T-helper 2 cell treated with Interferon-gamma antibody and Interleukin-4, amounts not matched to agents 100 ng/mL and 5 ng/mL, for 36 hours (primary cell): ENCODE measurements around the gene CCDC6. TPM values are rescaled to one million over a fixed set of nuclear protein-coding genes. Genes with fewer than 3 reads are reported as not detected.
"Not testable (repeated sequence)": the region's sequence is repeated elsewhere in the genome, so short reads cannot be mapped to it uniquely, and the experiment has no call there.

Source experiments
- intact Hi-C: fragments of 100-400 bp; cut with micrococcal nuclease; formaldehyde crosslinking; loops from one replicate; pipeline ENCODE4 v1.15.1; 2023
- total RNA-seq: library from RNA; stranded (reverse); gene quantifications from 2 replicates; pipeline ENCODE4 v1.2.3, GENCODE V29; 2022

CCDC6 gene
- total RNA-seq, 1 donor from 2014 or later: 24.2 TPM

- intact Hi-C loops: no loop called here
These were observed 88.6 kb downstream of the CCDC6 start for GRCh38 chr10:59817773-59818172.

- intact Hi-C loops: no loop called here
These were observed 91.5 kb downstream of the CCDC6 start for GRCh38 chr10:59814878-59815277.

DNA sequence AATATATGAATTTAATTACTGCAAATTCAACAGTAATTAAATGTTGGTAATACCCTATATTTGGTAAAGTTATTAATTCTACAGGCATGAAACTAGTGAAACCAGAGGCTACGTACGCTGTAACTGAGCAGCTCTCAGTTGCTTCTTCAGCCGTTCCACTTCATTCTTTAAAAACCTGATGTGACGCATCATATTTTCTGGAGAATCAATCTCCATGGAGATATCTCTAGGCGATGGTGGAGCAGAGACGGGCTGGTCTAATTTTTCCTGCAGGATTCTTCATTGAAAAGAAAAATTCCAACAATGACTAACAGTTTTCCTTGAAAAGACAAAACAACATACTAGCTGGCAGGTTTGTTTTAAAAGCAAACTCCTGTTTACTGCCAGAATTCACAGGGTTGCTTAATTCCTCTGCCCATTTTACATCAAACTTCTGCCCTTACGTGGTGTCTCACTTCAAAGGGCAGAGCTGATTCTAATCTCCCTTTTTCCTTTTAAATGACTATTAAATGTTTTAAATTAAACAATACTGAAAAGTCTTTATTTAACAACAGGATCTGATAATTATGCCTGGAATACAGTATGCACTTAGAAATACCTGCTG lies 93.7 kb downstream of the CCDC6 start:
- intact Hi-C loops: no loop called here

- intact Hi-C loops: loop anchor here (1.0 to 10.0 kb wide), 4 partner anchors 98 to 855 kb away; partner anchors contain the start of gene CCDC6
These were observed 96.7 kb downstream of the CCDC6 start for GRCh38 chr10:59809644-59809974.

DNA sequence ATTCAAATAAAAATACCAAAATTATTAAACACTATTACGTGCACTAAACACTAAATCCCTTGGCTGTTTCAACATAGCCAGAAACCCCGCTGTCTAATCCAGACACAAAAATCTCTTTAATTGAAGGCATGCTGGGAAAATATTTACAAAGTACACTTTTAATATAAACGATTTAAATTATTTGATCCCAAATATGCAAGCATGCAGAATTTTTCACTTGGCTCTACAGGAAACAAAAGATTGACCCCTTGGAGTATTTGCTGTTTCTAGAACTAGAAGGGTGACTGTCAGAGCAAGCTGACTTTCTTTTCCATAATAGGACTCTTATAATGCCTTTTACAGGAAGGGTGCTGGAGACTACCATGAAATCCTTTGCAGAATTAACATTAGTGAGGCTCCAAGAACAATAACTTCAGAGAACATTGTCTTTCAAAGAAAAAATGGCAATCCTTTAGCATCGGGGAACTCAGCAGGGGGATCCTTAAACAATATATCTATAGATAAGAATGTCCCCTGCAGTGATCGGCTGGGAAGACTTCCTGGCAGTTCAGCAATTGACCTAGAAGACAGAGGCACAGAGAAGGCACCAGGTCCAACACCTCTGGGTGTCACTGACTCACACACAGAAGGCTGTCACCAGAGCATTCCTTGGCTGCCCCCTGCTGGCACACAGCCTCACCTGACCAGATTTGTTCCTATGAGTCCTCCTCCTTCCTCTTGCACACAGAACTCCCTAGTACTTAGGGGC lies 97.3 kb downstream of the CCDC6 start:
- intact Hi-C loops: loop anchor here (1.0 to 10.0 kb wide), 4 partner anchors 98 to 854 kb away; partner anchors contain the start of gene CCDC6

GRCh38 chr10:59807629-59808620 lies 98.4 kb downstream of the CCDC6 start:
- intact Hi-C loops: loop anchor here (2.0 to 10.0 kb wide), 3 partner anchors 99 to 853 kb away; partner anchors contain the start of gene CCDC6

- intact Hi-C loops: loop anchor here (5.0 to 10.0 kb wide), 2 partner anchors 102 to 850 kb away; partner anchors contain the start of gene CCDC6
These were observed 101.3 kb downstream of the CCDC6 start for GRCh38 chr10:59805014-59805413.

- intact Hi-C loops: loop anchor here (10.0 kb wide), 1 partner anchor 849 kb away; no protein-coding TSS in a partner anchor
These were observed 102.1 kb downstream of the CCDC6 start for GRCh38 chr10:59804220-59804619.

DNA sequence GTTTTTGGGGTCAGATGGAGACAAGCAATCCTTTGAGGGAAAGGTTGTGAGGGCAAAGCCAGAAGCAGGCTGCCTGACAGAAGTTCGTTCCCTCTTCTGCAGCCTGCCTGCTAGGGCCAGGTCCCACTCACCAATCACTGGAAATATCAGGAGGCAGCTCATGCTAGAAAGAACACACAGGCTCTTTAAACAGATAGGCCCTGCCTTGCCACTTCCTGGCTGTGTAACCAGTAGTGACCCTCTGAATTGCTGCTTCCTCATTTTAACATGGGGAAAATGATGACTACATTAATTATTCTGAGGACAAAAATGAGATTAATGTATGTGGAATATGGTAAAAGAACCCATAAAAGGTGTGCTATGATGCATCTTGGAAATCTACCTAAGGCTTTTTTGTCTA lies 102.6 kb downstream of the CCDC6 start:
- intact Hi-C loops: loop anchor here (10.0 kb wide), 1 partner anchor 849 kb away; no protein-coding TSS in a partner anchor

DNA sequence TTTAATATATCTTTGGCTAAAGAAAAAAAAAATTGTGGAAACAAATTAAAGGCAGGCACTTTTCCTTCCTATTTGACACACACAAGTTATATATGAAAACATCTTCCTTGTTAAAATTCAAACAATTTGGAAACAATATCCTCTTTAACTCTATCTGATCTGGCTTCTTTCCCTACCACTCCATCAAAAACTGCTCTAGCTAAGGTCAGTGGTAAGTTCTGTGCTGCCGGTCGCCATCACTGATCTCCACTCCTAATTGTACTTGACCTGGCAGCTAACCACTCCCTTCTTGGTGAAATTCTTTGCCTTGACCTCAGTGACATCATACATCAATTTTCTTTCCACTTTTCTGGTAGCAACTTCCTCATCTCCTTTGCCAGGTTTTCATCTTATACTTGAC lies 105.2 kb downstream of the CCDC6 start:
- intact Hi-C loops: loop anchor here (10.0 kb wide), 1 partner anchor 846 kb away; no protein-coding TSS in a partner anchor

DNA sequence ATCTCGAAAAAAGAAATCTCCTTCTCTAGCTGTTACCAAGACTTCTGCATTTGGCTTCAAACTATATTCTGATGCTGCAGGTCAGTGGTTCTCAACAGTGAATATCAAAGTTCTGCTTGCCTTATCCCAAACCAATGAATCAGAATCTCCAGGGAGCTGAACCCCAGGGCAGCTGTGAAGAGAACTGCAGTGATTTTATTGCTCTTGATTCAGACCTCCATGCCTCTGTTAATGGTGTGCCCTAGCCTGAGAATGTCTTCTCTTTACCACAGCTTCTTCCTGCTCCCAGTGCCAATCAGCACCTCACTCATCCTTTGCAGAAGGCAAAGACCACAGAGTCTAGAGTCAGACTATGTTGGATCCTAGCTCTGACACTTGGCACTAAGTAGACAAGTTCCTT lies 106.9 kb downstream of the CCDC6 start:
- intact Hi-C loops: no loop called here

DNA sequence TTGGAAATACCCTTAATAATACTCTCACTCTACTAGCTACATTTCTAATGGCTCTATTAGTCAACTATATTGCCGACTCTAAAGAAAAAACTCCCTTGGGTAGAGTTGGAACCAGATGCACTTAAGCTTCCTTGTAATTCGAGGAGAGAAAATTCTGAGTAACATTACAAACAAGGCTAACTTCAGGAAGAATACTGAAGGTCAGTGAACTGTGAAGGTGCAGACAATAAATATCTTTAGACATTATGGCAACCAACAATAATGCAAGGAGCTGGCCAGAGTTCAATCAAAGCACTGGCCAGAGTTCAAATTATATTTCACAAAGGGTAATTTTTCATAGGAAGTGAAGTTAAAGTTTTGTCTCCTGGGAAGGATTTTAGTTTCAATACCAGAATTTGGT lies 112.4 kb downstream of the CCDC6 start:
- intact Hi-C loops: no loop called here

GRCh38 chr10:59792812-59793211 lies 113.5 kb downstream of the CCDC6 start:
- intact Hi-C loops: no loop called here

DNA sequence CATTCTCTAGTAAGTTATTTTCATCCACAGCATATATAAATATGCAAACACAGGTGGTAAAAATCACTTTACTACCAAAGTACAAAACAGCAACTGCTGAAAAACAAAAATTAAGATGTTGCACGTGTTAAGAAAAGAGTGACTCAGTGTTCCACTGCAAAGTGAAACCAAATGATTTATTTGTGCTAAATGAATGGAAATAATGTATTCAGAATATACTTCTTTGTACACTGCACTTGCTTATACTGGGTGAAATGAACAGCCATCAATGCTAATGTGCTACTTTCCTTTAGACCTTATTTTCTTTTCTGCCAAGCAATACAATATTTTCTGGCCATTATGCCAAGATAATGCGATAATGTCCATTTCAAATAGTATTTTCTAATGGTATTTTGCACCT lies 114.8 kb downstream of the CCDC6 start:
- intact Hi-C loops: no loop called here

DNA sequence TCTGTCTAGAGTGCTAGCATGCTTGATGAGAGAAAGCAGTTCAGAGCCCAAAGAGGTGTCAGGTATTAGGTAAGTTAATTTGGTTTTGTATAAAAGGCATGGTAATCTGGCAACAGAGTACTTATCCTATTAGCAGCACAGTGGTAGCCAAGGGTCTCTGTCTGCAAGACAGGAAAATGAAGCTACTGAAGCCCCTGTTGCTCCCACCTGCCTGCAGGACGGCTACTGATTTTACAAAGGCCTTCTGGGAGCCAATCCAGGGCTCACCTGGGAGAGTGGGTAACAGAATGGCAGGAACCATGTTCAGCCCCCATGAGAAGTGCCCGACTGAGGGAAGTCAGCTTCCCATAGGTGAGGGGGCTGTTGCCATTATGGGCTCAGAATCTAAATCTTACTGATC lies 116.3 kb downstream of the CCDC6 start:
- intact Hi-C loops: not testable (repeated sequence)

DNA sequence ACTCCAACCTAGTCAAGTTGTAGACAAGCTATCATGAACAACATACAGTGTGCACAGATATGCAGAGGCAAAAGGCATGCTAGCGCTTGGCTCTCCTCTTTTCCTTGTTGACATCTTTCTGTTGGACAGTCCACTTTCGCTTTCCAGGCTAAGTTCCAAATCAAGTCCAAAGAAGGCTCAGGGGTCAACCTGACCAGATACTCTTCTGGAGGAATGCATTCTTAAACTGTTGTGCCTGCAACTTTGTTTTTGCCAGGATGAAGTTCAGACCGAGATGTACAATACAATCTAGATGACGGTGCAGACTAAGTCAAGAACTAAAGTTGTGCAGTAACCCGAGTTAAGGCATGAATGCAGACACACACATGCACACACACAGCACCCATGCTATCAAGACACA lies 117.4 kb downstream of the CCDC6 start:
- intact Hi-C loops: not testable (repeated sequence)

DNA sequence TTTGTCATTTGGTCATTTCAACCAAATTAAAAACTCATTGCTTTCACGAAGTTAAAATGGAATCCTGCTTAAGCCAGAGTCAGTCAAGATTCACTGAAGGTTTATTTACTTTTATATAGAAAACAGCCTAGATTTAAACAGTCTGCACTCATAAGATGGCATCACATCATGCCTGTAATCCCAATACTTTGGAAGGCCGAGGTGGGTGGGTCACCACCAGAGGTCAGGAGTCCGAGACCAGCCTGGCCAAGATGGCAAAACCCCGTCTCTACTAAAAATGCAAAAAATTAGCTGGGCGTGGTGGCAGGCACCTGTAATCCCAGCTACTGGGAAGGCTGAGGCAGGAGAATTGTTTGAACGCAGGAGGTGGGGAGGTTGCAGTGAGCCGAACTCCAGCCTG lies 119.3 kb downstream of the CCDC6 start:
- intact Hi-C loops: not testable (repeated sequence)

- intact Hi-C loops: not testable (repeated sequence)
These were observed 120.9 kb downstream of the CCDC6 start for GRCh38 chr10:59785476-59785875.

DNA sequence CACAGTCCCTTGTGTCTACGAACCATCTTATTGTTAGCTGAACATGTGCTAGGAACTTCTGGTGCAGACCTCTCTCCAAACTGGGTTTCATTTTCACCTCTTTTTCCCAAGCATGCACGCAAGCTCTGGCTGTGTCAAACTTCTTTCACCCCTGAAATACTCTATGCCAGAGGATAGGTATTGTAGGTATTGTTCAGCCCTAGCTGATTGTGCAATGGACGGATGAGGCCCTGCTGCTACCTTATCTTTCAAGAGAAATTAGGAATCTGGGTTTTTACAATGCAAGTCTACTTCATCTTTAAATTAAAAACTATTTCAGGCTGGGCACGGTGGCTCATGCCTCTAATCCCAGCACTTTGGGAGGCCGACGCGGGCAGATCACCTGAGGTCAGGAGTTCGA lies 124.8 kb downstream of the CCDC6 start:
- intact Hi-C loops: no loop called here

GRCh38 chr10:59779756-59780533 lies 126.4 kb downstream of the CCDC6 start:
- intact Hi-C loops: no loop called here

GRCh38 chr10:59774451-59774850 lies 131.9 kb downstream of the CCDC6 start:
- intact Hi-C loops: no loop called here
